H1 (cell line): ENCODE measurements around the gene TLK2. TPM values are rescaled to one million over a fixed set of nuclear protein-coding genes. Genes with fewer than 3 reads are reported as not detected.

ENCODE experiments used
- CTCF ChIA-PET: fragments of 300-600 bp; sonication (Branson Sonifier 250); formaldehyde crosslinking; loops from one replicate; lab custom pipeline; 2021; ENCODE audit not compliant: partially characterized antibody; lab: Charles Lee
- POLR2A ChIA-PET: fragments of 300-600 bp; sonication (Branson Sonifier 250); formaldehyde crosslinking; loops from one replicate; lab custom pipeline; 2021; ENCODE audit warnings: inconsistent platforms; ENCODE audit not compliant: partially characterized antibody; lab: Charles Lee
- DNase-seq, 2 experiments: peaks; one replicate each; pipeline versions ENCODE4 v3.0.0 to v3.0.0-alpha.2; 2010 to 2022; ENCODE audit warnings: low spot score in 2 of 2, low read depth in 1 of 2, mixed read lengths in 1 of 2
- FAIRE-seq: peaks from 2 replicates; lab custom pipeline; 2011; peaks lifted over from hg19 to GRCh38; lab: Jason Lieb, UNC
- H2AFZ ChIP-seq: 2 replicates; pipeline ENCODE4 v1.8.1; 2012; ENCODE audit warnings: low read length, inconsistent platforms
- H2AK5ac ChIP-seq: 2 replicates; pipeline ENCODE4 v1.6.1; 2013; ENCODE audit warnings: low read depth, low read length
- H2BK120ac ChIP-seq: replicated peaks from 2 replicates; pipeline ENCODE3; 2013; ENCODE audit warnings: low read depth, low read length, inconsistent platforms
- H2BK12ac ChIP-seq: 2 replicates; pipeline ENCODE4 v1.6.1; 2013; ENCODE audit warnings: low read depth, low read length
- H2BK15ac ChIP-seq: 2 replicates; pipeline ENCODE4 v1.6.1; 2013; ENCODE audit warnings: low read length
- H2BK20ac ChIP-seq: 2 replicates; pipeline ENCODE4 v1.6.1; 2013; ENCODE audit warnings: low read length
- H2BK5ac ChIP-seq: 2 replicates; pipeline ENCODE4 v1.6.1; 2013; ENCODE audit warnings: low read depth, low read length
- H3K14ac ChIP-seq: 2 replicates; pipeline ENCODE4 v1.6.1; 2013; ENCODE audit warnings: inconsistent platforms; ENCODE audit not compliant: insufficient read length
- H3K18ac ChIP-seq: 2 replicates; pipeline ENCODE4 v1.6.1; 2013; ENCODE audit warnings: low read length; ENCODE audit errors: extremely low read depth
- H3K23ac ChIP-seq: 2 replicates; pipeline ENCODE4 v1.6.1; 2013; ENCODE audit warnings: inconsistent platforms; ENCODE audit not compliant: insufficient read length
- H3K23me2 ChIP-seq: 2 replicates; pipeline ENCODE4 v1.6.1; 2013; ENCODE audit warnings: low read depth, low read length
- H3K27ac ChIP-seq: 2 replicates; pipeline ENCODE4 v1.6.1; 2011; ENCODE audit warnings: low read depth, low read length, inconsistent platforms
- H3K27me3 ChIP-seq, 4 experiments: replicated peaks in 1 of 4; 1 replicate in 1 of 4; 2 replicates in 3 of 4; pipeline versions ENCODE4 v1.6.1 to v1.8.1; 2011 to 2013; ENCODE audit warnings: low read length in 3 of 4, mild to moderate bottlenecking in 3 of 4, inconsistent platforms in 2 of 4, mixed read lengths in 2 of 4, moderate library complexity in 1 of 4; ENCODE audit not compliant: control insufficient read depth in 3 of 4, insufficient read depth in 3 of 4; ENCODE audit errors: extremely low read depth in 1 of 4
- H3K36me3 ChIP-seq, 4 experiments: 2 replicates each; pipeline versions ENCODE4 v1.6.1 to v1.8.1; 2011 to 2013; ENCODE audit warnings: mild to moderate bottlenecking in 4 of 4, low read length in 3 of 4, moderate library complexity in 2 of 4, control low read depth in 1 of 4, inconsistent platforms in 1 of 4; ENCODE audit not compliant: insufficient read depth in 4 of 4, control insufficient read depth in 2 of 4
- H3K4ac ChIP-seq: replicated peaks from 2 replicates; pipeline ENCODE3; 2013; ENCODE audit warnings: low read length, low read depth, mixed read lengths, inconsistent platforms; ENCODE audit not compliant: insufficient read length
- H3K4me1 ChIP-seq, 4 experiments: replicated peaks in 1 of 4; 1 replicate in 1 of 4; 2 replicates in 3 of 4; pipeline versions ENCODE4 v1.6.1 to v1.8.1; 2011 to 2013; ENCODE audit warnings: low read length in 3 of 4, inconsistent platforms in 2 of 4, mixed read lengths in 1 of 4; ENCODE audit not compliant: insufficient read depth in 4 of 4, control insufficient read depth in 3 of 4
- H3K4me2 ChIP-seq, 2 experiments: 2 replicates each; pipeline versions ENCODE4 v1.6.1 to v1.8.1; 2011 to 2013; ENCODE audit warnings: low read depth in 2 of 2, low read length in 2 of 2, control low read depth in 1 of 2, inconsistent platforms in 1 of 2, mild to moderate bottlenecking in 1 of 2; ENCODE audit not compliant: insufficient read depth in 1 of 2
- H3K4me3 ChIP-seq, 4 experiments: fragments of 200-600, 300-600 bp in 1 of 4; sonication (generic), shearing (Covaris generic), sonication (Bioruptor Twin) in 1 of 4; 2 replicates each; pipeline versions ENCODE4 v1.5.1 to v1.8.1; 2011 to 2016; ENCODE audit warnings: low read length in 4 of 4, low read depth in 3 of 4, control low read depth in 2 of 4, inconsistent platforms in 2 of 4, mild to moderate bottlenecking in 2 of 4, mixed read lengths in 1 of 4, moderate library complexity in 1 of 4; ENCODE audit not compliant: insufficient read depth in 2 of 4; ENCODE audit errors: extremely low read depth in 1 of 4
- H3K56ac ChIP-seq: replicated peaks from 2 replicates; pipeline ENCODE3; 2013; ENCODE audit warnings: low read depth, mild to moderate bottlenecking, mixed read lengths, low read length, inconsistent platforms; ENCODE audit not compliant: insufficient read length
- H3K79me1 ChIP-seq: 2 replicates; pipeline ENCODE4 v1.6.1; 2013; ENCODE audit warnings: low read depth, low read length, control low read depth
- H3K79me2 ChIP-seq, 2 experiments: 2 replicates each; pipeline versions ENCODE4 v1.6.1 to v1.8.1; 2012 to 2013; ENCODE audit warnings: low read length in 2 of 2, mild to moderate bottlenecking in 2 of 2, inconsistent platforms in 1 of 2; ENCODE audit not compliant: insufficient read depth in 2 of 2, control insufficient read depth in 1 of 2
- H3K9ac ChIP-seq, 4 experiments: replicated peaks in 1 of 4; 1 replicate in 1 of 4; 2 replicates in 3 of 4; pipeline versions ENCODE4 v1.6.1 to v1.8.1; 2011 to 2013; ENCODE audit warnings: low read depth in 3 of 4, low read length in 3 of 4, control low read depth in 2 of 4, mild to moderate bottlenecking in 2 of 4, moderate library complexity in 2 of 4, inconsistent platforms in 1 of 4; ENCODE audit errors: extremely low read depth in 1 of 4
- H3K9me3 ChIP-seq, 2 experiments: 2 replicates each; pipeline versions ENCODE4 v1.6.1 to v1.8.1; 2012 to 2013; ENCODE audit warnings: mild to moderate bottlenecking in 2 of 2, moderate library complexity in 2 of 2, control low read depth in 1 of 2, inconsistent platforms in 1 of 2, low read depth in 1 of 2, low read length in 1 of 2, mixed read lengths in 1 of 2; ENCODE audit not compliant: insufficient read depth in 2 of 2
- H4K20me1 ChIP-seq, 2 experiments: replicated peaks in 1 of 2; 2 replicates each; pipeline versions ENCODE3 to v1.8.1; 2011 to 2013; ENCODE audit warnings: inconsistent platforms in 2 of 2, low read length in 2 of 2, mild to moderate bottlenecking in 1 of 2; ENCODE audit not compliant: insufficient read depth in 2 of 2, control insufficient read depth in 1 of 2
- H4K5ac ChIP-seq: 2 replicates; pipeline ENCODE4 v1.6.1; 2013; ENCODE audit warnings: low read length, low read depth, mixed read lengths, inconsistent platforms; ENCODE audit not compliant: insufficient read length
- H4K8ac ChIP-seq: 2 replicates; pipeline ENCODE4 v1.8.0; 2013; ENCODE audit warnings: mild to moderate bottlenecking, moderate library complexity, low read length, inconsistent platforms; ENCODE audit not compliant: insufficient read depth; ENCODE audit errors: extremely low read depth
- H4K91ac ChIP-seq: replicated peaks from 2 replicates; pipeline ENCODE3; 2013; ENCODE audit warnings: low read length, mixed read lengths, inconsistent platforms; ENCODE audit not compliant: insufficient read length
- BACH1 ChIP-seq: IDR thresholded peaks from 2 replicates; pipeline ENCODE4 v1.6.1; 2012; ENCODE audit warnings: low read length, improper control_type of control experiment
- BRCA1 ChIP-seq: IDR thresholded peaks from 2 replicates; pipeline ENCODE4 v1.6.1; 2012; ENCODE audit warnings: low read depth, low read length, improper control_type of control experiment
- CBX5 ChIP-seq: fragments of 300-800, 300-1000 bp; sonication (generic); IDR thresholded peaks from 2 replicates; pipeline ENCODE4 v1.7.1; 2016; ENCODE audit warnings: antibody characterized with exemption, low read length, low read depth
- CBX8 ChIP-seq: fragments of 300-800, 300-1000 bp; sonication (generic); IDR thresholded peaks from 2 replicates; pipeline ENCODE4 v1.7.1; 2016; ENCODE audit warnings: low read depth, low read length, borderline replicate concordance
- HDAC2 ChIP-seq, 2 experiments: fragments of 300-600 bp in 1 of 2; sonication (generic) in 1 of 2; IDR thresholded peaks; 2 replicates each; pipeline ENCODE4 v1.6.1; 2011 to 2012; ENCODE audit warnings: low read depth in 2 of 2, low read length in 2 of 2, mild to moderate bottlenecking in 2 of 2, moderate library complexity in 2 of 2, borderline replicate concordance in 1 of 2, inconsistent platforms in 1 of 2
- KDM5A ChIP-seq: fragments of 200-600 bp; IDR thresholded peaks from 2 replicates; pipeline ENCODE4 v1.7.1; 2012; ENCODE audit warnings: mild to moderate bottlenecking, low read length, inconsistent platforms, mixed read lengths
- NRF1 ChIP-seq: IDR thresholded peaks from 2 replicates; pipeline ENCODE4 v1.6.1; 2011; ENCODE audit warnings: mild to moderate bottlenecking, low read depth, low read length, improper control_type of control experiment
- POLR2A ChIP-seq, 2 experiments: IDR thresholded peaks; 1 replicate in 1 of 2; 2 replicates in 1 of 2; pipeline ENCODE4 v1.6.1; 2011; ENCODE audit warnings: low read depth in 2 of 2, low read length in 2 of 2, mild to moderate bottlenecking in 2 of 2; ENCODE audit errors: control extremely low read depth in 1 of 2
- RFX5 ChIP-seq: IDR thresholded peaks from 2 replicates; pipeline ENCODE4 v1.6.1; 2011; ENCODE audit warnings: low read depth, low read length, improper control_type of control experiment, borderline replicate concordance
- SRF ChIP-seq: IDR thresholded peaks from 2 replicates; pipeline ENCODE4 v1.6.1; 2011; ENCODE audit warnings: mild to moderate bottlenecking, low read depth, low read length, moderate library complexity
- polyA plus RNA-seq, 7 experiments: library from polyadenylated mRNA; depleted of rRNA in 3 of 7; stranded (reverse) in 5 of 7; unstranded in 2 of 7; fragments of >200 nt in 5 of 7; fragments of 200-250 nt in 2 of 7; gene quantifications; 1 replicate in 5 of 7; 2 replicates in 1 of 7; 4 replicates in 1 of 7; pipeline versions ENCODE4 v1.2.1 to v1.2.3, GENCODE V29; 2011 to 2013; ENCODE audit warnings: missing spikeins in 2 of 7, mixed read lengths in 2 of 7
- total RNA-seq: library from RNA; stranded (reverse); fragmentation: NEBNext Ultra II Directional; extraction: Animal tissue kit (Norgen Biotek cat#: 25700); gene quantifications from 2 replicates; pipeline ENCODE4 v1.2.1, GENCODE V29; 2021
- TF ChIP-seq, protein P1 (sequence below), 3 experiments: IDR thresholded peaks; 1 replicate in 2 of 3; 2 replicates in 1 of 3; pipeline versions ENCODE4 v1.5.1 to v1.6.1; 2011; ENCODE audit warnings: low read length in 3 of 3, mild to moderate bottlenecking in 3 of 3, inconsistent platforms in 2 of 3, low read depth in 1 of 3, moderate library complexity in 1 of 3; ENCODE audit not compliant: insufficient read depth in 1 of 3; ENCODE audit errors: control extremely low read depth in 1 of 3
- TF ChIP-seq, protein P2 (sequence below): IDR thresholded peaks from 2 replicates; pipeline ENCODE4 v1.6.1; 2012; ENCODE audit warnings: inconsistent platforms

TLK2 gene
- total and polyA plus RNA-seq, 2 of the 8 experiments (the other 6 are each of a cell fraction or from before 2014, with no cell fraction given) = 43.1 to 59.9 TPM

DNA sequence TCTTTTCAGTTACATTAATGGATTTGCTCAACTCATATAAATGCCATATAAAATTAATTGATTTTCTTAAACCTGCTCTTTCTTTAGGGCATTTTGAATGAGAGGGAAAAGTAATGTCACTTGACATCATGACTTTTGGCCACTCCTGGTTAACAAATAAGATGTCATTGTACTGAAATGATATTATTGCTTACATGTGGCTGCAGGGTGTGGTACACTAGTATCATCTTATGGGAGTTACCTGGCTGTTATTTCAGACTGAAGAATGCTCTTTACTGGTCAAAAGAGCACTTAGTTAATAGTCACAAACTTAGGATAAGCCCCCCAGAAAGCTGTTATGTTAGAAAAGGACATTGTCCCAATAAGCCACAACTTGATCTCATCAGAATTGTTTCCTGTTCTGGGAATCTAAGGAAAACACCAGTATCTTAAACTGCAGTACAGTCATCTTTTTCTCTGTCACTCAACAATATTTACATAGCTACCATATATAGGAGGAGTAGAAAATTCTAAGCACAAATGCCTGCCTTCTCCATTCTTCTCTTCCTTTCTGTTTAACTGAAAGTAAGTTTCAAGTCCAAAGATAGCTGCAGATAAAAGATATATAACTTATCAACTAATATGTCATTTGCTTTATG is 95.0 kb downstream of the TLK2 start:
- Histone ChIP-seq H2BK5ac (no peak overlapping the region), H3K79me2 (no peaks in the 10 kb centered on the region), H2BK120ac (no peak overlapping the region), H3K4me1 (no peaks in the 10 kb centered on the region), H2BK20ac (no peak overlapping the region), H3K27ac (no peak overlapping the region), H3K4me3 (no peak overlapping the region), H3K9ac (no peak overlapping the region), H3K4me2 (no peak overlapping the region), H3K36me3 (peaks cover 0 to 39% (median 9%) of the 10 kb centered on the region in 4 experiments; a peak in 4 of 8 replicates), H2AK5ac (no peak overlapping the region), H3K23ac (no peak overlapping the region), H2AFZ (no peak overlapping the region), H3K4ac (no peak overlapping the region), H4K20me1 (peaks cover 0 to 3% of the 10 kb centered on the region in 2 experiments), H3K79me1 (no peaks in the 10 kb centered on the region), H3K56ac (no peak overlapping the region), H3K18ac (no peak overlapping the region), H4K5ac (no peak overlapping the region), H2BK15ac (no peak overlapping the region), H3K9me3 (no peaks in the 10 kb centered on the region), H3K23me2 (no peaks in the 10 kb centered on the region), H4K8ac (no peak overlapping the region), H4K91ac (no peak overlapping the region), H3K27me3 (no peaks in the 10 kb centered on the region), H3K14ac (no peak overlapping the region), H2BK12ac (no peak overlapping the region)
- POLR2A ChIA-PET = no interaction called here
- CTCF ChIA-PET = interaction anchor here (1.6 kb wide), 1 partner anchor 10 kb away, joined by 4 read pairs; no protein-coding TSS in a partner anchor
- no peak for DNase-seq
- FAIRE-seq = no peak
- no peak for TF ChIP-seq BRCA1
- TF ChIP-seq RFX5 = no peak
- no peak for TF ChIP-seq BACH1
- TF ChIP-seq, protein P1, sequence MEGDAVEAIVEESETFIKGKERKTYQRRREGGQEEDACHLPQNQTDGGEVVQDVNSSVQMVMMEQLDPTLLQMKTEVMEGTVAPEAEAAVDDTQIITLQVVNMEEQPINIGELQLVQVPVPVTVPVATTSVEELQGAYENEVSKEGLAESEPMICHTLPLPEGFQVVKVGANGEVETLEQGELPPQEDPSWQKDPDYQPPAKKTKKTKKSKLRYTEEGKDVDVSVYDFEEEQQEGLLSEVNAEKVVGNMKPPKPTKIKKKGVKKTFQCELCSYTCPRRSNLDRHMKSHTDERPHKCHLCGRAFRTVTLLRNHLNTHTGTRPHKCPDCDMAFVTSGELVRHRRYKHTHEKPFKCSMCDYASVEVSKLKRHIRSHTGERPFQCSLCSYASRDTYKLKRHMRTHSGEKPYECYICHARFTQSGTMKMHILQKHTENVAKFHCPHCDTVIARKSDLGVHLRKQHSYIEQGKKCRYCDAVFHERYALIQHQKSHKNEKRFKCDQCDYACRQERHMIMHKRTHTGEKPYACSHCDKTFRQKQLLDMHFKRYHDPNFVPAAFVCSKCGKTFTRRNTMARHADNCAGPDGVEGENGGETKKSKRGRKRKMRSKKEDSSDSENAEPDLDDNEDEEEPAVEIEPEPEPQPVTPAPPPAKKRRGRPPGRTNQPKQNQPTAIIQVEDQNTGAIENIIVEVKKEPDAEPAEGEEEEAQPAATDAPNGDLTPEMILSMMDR (IDR thresholded peaks at IDR 0.05; ENCODE audit: control extremely low read depth in 1 of 3, insufficient read depth in 1 of 3, low read depth in 1 of 3, low read length in 3 of 3) = no peak
- no peak for TF ChIP-seq HDAC2 (IDR thresholded peaks at IDR 0.05; ENCODE audit: borderline replicate concordance in 1 of 2, low read depth in 2 of 2, low read length in 2 of 2)
- no peak for TF ChIP-seq CBX8
- TF ChIP-seq NRF1 = no peak
- TF ChIP-seq SRF = no peak
- TF ChIP-seq KDM5A = no peak
- no peak for TF ChIP-seq CBX5
- TF ChIP-seq, protein P2, sequence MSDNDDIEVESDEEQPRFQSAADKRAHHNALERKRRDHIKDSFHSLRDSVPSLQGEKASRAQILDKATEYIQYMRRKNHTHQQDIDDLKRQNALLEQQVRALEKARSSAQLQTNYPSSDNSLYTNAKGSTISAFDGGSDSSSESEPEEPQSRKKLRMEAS = no peak
- no peak for TF ChIP-seq POLR2A (IDR thresholded peaks at IDR 0.05; ENCODE audit: control extremely low read depth in 1 of 2, low read depth in 2 of 2, low read length in 2 of 2)
